ES-I3 (cell line): Measurements from ENCODE around the gene TBX4.
"Not testable (repeated sequence)": the region's sequence is repeated elsewhere in the genome, so short reads cannot be mapped to it uniquely, and the experiment has no call there.

Experiments
- H3K36me3 ChIP-seq: 2 replicates; pipeline ENCODE4 v1.6.1; 2013; ENCODE audit warnings: mild to moderate bottlenecking, low read length, control low read depth, moderate library complexity; ENCODE audit not compliant: insufficient read depth
- H3K4me1 ChIP-seq: 2 replicates; pipeline ENCODE4 v1.6.1; 2013; ENCODE audit warnings: mild to moderate bottlenecking, control low read depth, low read length; ENCODE audit not compliant: insufficient read depth
- H3K9ac ChIP-seq: 2 replicates; pipeline ENCODE4 v1.6.1; 2013; ENCODE audit warnings: low read depth, mild to moderate bottlenecking, low read length, moderate library complexity
- H3K9me3 ChIP-seq: 2 replicates; pipeline ENCODE4 v1.6.1; 2013; ENCODE audit warnings: mild to moderate bottlenecking, low read length, moderate library complexity; ENCODE audit not compliant: control insufficient read depth, insufficient read depth

Gene TBX4

DNA sequence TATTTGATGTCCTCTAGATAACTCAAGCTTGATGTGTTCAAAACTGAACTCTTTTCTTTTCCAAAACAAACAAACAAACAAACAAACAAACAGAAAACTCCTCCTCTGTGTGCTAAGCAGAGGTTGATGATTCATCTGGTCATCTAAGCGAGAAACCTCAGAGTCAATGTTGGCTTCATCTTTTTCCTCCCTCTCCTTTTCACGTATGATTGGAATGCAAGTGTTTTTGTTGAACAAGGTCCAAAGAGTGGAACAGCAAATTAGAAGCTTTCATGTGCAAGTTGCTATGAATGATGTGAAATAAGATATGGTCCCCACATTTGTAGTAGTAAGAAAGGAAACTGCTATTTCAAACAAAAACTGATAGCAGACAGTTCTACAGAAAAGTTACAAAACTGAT lies 52.5 kb downstream of the TBX4 start:
- Histone ChIP-seq H3K9me3 (no peaks in the 10 kb centered on the region), H3K36me3 (no peaks in the 10 kb centered on the region), H3K9ac (no peak overlapping the region), H3K4me1 (no peaks in the 10 kb centered on the region)

DNA sequence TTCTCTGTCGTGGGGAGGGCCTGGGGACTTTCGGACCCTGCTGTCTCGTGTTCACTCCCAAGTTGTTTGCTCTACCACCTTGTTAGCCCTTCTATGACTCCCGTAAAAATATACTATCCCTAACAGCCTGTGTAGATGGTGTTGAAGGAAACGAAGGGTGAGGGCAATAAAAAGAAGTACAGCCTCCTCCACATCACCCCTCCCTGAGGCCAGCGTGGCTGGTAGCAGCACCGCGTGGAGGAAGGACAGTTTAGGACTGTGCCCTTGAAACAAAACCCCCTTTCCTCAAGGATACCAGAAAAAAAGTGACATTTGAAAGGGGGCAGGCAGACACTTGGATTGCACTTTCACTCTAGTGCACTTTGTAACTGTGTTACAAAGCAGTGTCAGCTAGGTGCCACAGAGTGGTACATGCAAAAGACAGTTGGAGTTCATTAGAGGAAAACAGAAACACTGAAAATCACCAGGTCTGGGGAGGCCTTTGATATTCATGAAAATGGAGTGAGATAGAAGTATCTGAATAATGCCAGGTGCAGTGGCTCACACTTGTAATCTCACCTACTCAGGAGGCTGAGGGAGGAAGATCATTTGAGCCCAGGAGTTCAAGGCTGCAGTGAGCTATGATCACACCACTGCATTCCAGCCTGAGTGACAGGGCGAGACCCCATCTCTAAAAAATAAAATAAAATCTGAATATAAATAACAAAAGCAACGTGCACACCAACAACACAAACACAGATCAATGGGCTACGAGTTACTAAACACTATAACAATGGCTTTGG lies 53.8 kb downstream of the TBX4 start:
- no peak overlapping the region for H3K9ac ChIP-seq
- no peaks in the 10 kb centered on the region for H3K4me1 ChIP-seq
- H3K9me3 ChIP-seq: no peaks in the 10 kb centered on the region
- no peaks in the 10 kb centered on the region for H3K36me3 ChIP-seq

DNA sequence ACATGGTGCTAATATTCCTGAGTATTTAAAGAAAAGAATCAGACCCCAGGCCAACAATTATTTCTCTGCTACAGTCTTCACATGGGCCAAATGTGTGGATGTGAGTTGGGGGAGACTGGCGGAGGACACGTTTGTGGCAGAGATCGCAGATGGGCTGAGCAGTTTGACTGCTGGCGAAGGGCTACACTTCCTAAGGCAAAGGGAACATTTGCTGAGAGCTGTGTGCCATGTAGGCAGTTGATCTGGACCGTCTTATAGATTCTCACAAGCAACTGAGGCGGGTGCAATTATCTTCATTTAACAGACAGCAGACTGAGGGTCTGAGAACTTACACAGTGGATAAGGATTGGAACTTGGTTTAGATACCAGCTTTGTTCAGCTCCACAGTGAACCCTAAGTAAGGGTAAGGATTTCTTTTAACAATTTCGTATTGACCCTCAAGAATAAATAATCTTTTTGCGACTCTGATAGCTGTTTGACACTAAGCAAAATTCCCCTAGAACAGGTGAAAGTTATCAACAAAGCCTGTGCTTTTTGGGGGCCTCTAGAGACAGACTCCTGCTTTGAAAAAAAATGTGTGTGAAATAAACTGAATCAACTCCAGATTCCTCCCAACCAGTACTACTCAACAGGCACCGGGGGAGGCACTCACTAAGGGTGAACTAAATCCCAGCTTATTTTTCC lies 55.3 kb downstream of the TBX4 start:
- no peaks in the 10 kb centered on the region for H3K4me1 ChIP-seq
- no peak overlapping the region for H3K9ac ChIP-seq
- no peaks in the 10 kb centered on the region for H3K36me3 ChIP-seq
- no peaks in the 10 kb centered on the region for H3K9me3 ChIP-seq

DNA sequence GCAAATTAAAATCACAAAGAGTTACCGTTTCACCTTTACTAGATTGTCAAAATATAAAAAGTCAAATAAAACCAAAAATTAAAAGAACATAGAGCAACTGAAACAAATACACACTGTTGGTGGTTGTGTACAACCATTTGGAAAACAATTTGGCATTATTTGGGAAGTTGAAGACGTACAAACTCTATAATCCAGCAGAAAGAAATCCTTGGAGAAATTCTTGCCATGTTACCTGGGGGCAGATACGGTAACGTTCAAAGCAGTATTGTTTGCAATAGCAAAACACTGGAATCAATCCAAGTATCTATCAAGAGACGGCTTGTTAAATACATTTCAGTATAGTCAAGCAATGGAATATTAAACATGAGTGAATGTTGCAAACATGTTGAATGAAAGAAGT lies 56.7 kb downstream of the TBX4 start:
- Histone ChIP-seq H3K36me3 (no peaks in the 10 kb centered on the region), H3K9me3 (no peaks in the 10 kb centered on the region), H3K9ac (no peak overlapping the region), H3K4me1 (no peaks in the 10 kb centered on the region)

DNA sequence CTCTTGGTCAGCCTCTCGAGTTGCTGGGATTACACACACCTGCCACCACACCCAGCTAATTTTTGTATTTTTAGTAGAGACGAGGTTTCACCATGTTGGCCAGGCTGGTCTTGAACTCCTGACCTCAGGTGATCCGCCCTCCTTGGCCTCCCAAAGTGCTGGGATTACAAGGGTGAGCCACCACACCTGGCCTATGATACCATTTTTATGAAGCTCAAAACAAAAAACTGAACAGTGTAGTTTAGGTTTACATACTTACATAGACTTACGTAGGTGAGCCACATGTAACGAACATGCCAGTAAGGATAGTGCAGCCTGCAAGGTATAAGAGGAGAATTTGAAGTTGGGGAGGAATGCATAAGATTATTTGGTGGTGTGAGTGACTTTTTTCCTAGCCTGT lies 57.2 kb downstream of the TBX4 start:
- not testable (repeated sequence) for H3K9me3 ChIP-seq, H3K4me1 ChIP-seq, H3K9ac ChIP-seq, H3K36me3 ChIP-seq

DNA sequence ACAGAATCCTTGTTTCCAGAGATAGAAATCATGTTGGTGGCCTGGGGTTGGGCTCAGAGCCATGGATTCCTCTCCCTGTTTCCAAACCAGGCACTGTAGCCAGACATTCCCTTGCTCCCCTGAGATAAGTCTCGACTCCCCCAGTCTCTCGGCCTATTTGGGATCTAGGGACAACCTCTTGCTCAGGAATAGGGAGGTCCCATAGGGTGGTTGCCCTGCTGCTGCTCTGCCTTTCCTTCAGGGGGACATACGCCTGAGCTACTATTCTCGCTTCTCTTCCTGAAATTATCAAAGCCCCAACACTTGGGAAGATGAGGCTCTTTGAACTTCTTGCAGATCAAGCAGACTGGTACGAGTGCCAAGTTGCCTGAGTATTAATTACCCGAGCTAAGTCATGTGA lies 58.0 kb downstream of the TBX4 start:
- Histone ChIP-seq H3K9ac (no peak overlapping the region), H3K36me3 (no peaks in the 10 kb centered on the region), H3K4me1 (no peaks in the 10 kb centered on the region), H3K9me3 (no peaks in the 10 kb centered on the region)

DNA sequence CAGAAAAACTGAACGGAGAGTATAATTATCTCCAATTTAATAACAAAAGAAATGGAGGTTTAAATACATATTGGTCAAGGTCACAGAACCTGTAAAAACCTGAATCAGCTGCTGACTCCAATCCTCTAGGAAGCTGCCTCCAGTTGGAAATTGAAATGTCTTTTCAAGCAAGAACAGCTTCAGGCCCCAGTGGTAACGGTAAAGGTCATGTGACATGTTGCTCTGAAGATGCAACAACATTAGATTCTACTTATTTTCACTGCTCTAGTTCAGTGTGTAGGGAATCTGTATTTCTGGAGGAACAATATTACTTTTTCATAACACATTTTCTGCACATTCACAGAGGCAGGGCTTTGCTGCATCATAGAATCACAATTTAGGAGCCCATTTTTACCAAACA lies 58.8 kb downstream of the TBX4 start:
- Histone ChIP-seq H3K9me3 (no peaks in the 10 kb centered on the region), H3K9ac (no peak overlapping the region), H3K36me3 (no peaks in the 10 kb centered on the region), H3K4me1 (no peaks in the 10 kb centered on the region)

DNA sequence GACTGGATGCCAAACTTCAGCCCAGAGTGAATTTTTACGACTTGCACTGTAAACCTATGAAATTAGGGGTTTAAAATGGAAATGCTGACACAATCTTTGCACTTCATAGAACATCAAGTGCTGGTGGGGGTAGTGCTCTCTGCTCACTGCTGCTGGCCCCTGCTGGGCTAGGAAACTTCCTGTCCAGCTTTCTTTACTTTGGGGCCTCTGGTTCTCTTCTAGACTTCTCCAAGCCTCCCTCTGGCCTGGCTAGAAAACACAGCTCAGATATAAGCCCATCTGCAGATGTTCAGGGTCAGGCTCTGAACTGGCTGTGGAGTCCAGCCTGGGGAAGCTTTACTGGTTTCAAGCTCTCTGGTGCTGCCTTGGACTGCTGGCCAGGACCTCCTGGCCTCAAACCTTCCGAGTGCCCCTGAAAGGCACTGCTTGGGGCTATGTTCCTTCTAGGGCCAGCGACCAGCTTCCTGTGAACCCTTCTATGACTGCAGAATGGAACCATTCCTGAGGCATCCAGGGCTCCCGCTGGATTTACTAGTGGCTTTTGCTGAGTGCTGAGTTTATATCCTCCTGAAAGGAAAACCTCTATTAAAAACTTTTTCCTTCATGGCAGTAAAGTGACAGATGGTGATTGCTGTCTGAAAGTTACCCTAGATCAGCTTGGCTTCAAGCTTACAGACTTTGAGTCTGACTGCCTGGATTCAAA lies 59.4 kb downstream of the TBX4 start:
- Histone ChIP-seq H3K36me3 (no peaks in the 10 kb centered on the region), H3K4me1 (no peaks in the 10 kb centered on the region), H3K9me3 (no peaks in the 10 kb centered on the region), H3K9ac (no peak overlapping the region)

DNA sequence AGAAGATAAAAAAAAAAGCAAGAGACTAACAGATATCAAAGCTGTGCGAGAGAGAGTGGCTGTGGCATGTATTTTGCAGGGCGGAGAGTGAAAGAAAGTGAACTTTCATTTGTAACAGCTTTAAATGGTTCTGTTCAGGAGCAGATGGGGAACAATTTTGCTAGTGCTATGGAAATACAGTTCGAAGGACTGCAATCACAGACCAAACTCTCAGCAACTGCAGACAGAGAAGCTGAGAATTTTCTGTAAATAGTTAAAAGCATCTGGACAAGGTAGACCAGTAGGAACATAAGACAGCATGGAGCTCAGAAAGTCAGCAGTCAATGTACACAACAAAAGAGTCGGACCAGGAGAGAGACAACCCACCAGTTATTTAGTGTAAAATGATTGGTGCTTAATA lies 62.3 kb downstream of the TBX4 start:
- Histone ChIP-seq H3K9me3 (no peaks in the 10 kb centered on the region), H3K4me1 (no peaks in the 10 kb centered on the region), H3K9ac (no peak overlapping the region), H3K36me3 (no peaks in the 10 kb centered on the region)

DNA sequence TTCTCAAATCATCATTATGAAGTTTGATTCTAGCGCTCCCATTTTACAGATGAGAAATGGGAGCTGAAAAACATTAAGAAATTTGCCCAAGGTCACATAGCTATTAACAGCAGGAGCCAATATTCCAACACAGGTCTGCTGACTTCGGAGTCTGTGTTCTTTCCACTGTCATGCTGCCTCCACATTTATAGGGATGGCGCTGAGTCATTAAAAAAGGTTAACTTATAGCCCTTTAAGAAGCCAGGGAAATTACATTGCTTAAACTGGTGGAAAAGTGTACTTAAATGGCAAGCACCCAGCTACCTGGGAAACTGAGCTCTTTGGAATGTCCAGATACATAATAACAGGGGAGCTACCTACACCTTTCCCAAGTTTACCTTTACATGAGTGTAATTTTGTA lies 65.0 kb downstream of the TBX4 start:
- no peaks in the 10 kb centered on the region for H3K4me1 ChIP-seq
- H3K36me3 ChIP-seq: no peaks in the 10 kb centered on the region
- no peaks in the 10 kb centered on the region for H3K9me3 ChIP-seq
- no peak overlapping the region for H3K9ac ChIP-seq

DNA sequence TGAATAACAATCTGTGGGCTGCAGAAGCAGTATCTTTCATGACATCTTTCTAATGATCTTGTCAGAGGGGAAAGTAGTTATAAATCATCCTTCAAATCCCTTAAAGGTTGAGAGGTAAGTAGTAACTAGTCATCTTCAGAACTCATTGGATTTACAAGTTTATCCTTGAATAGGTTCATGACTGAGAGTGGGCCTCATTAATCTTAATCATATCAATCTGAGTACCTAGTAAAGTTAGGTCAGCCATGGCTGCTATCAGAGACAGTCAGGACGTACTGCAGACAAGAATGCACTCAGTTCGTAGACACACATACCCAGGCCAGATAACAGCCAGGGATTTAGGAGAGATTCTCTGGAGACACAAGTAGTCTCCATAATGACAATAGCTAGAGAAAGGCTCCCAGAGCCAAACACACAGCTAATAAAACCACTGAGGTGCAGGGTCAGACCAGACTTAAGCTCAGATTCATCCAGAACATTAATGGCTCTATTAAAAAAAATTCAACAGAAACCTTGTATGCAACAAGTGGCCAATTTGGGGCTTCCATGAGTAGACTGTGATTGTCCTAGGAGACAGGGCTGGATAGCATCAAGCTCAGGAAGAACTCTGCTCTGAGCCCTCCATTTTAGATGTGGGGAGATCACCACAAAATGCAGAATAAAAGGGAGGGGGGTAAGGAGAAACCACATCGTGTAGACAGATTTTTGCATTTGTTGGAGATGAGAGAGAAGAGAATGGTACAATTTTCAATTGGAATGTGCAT lies 65.8 kb downstream of the TBX4 start:
- no peaks in the 10 kb centered on the region for H3K4me1 ChIP-seq
- H3K9me3 ChIP-seq: no peaks in the 10 kb centered on the region
- no peaks in the 10 kb centered on the region for H3K36me3 ChIP-seq
- no peak overlapping the region for H3K9ac ChIP-seq

DNA sequence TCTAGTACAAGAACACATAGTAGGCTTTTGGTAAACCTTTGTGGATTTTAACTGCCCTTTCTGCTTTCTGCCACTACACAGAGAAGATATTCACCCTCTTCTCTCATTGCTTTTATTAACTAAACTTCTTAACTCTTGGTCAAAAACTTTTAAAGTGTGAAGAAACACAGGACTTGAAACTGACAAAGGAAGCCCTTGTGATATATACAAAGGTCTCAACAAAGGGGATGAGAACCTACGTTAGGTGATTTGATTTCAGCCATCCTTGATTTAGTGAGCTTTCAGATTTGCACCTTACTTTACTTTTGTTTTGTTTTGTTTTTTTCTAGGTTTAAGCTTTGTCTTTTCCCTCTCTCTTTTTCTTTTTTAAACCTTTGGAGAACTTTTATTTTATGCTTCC lies 66.9 kb downstream of the TBX4 start:
- Histone ChIP-seq H3K36me3 (no peaks in the 10 kb centered on the region), H3K9me3 (no peaks in the 10 kb centered on the region), H3K9ac (no peak overlapping the region), H3K4me1 (no peaks in the 10 kb centered on the region)

DNA sequence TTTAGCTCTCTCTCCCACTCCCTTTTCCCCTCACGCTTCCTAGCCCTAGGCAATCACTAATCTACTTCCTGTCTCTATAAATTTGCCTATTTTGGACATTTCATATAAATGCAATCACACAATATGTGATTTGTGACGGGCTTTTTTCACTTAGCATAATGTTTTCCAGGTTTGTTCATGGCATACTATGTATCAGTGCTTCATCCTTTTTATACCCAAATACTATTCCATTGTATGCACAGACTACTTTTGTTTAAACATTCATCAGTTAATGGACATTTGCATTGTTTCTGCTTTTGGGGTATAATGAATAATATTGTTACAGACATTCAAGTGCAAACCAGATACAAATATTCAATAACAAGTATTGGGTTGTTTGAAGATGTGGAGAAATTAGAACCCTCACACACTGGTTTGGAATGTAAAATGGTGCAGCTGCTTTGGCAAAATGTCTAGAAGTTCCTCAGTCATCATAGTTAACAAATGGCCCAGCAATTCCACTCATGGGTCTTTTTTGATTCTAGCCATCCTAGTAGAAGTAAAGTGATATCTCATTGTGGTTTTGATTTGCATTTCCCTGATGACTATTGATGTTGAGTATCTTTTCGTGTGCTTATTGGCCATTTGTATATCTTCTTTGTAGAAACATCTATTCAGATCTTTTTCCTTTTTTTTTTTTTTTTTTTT lies 67.7 kb downstream of the TBX4 start:
- Histone ChIP-seq H3K9me3 (no peaks in the 10 kb centered on the region), H3K4me1 (no peaks in the 10 kb centered on the region), H3K9ac (no peak overlapping the region), H3K36me3 (no peaks in the 10 kb centered on the region)

DNA sequence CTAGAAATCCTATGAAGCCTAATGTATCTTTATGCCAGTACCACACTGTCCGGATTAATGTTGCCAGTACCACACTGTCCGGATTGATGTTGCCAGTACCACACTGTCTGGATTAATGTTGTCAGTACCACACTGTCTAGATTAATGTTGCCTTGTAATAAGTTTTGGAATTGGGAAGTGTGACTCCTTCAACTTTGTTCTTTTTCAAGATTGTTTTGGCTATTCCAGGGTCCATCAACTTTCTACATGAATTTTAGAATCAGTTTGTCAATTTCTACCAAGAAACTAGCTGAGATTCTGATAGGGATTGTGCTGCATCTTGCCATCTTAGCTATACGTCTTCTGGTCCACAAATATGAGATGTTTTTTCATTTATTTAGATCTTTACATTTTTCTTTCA lies 68.7 kb downstream of the TBX4 start:
- Histone ChIP-seq H3K9me3 (no peaks in the 10 kb centered on the region), H3K9ac (no peak overlapping the region), H3K36me3 (no peaks in the 10 kb centered on the region), H3K4me1 (no peaks in the 10 kb centered on the region)
